ENCODE results near the gene LILRA1.

The LILRA1 gene

DNA sequence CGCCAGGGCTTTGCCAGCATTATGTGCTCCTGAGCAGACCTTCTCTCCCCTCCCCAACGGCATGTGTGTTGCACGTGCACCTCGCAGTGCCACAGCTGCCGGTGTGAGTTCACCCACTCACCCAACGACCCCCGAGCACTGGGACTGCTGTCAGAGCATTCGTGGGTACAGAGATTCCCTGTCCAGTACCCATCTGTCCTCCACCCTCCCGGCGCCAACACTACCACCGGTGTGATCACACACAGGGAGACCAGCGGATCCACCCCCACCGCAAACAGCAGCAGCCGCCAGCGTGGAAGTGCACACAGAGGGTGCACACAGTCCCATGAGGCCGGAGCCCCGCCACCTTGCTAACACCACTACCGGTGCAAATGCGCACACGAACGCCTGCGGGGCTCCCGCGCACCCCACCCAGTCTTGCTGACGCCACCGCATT is 15.9 kb downstream of the LILRA1 start:
- H3K4me1 ChIP-seq (ENCODE audit: insufficient read depth, low read length, severe bottlenecking), result no peaks in the 10 kb centered on the region

GRCh38 chr19:54612428-54612827 is 19.0 kb downstream of the LILRA1 start:
- H3K4me3 ChIP-seq (ENCODE audit: low read depth, low read length, poor library complexity, severe bottlenecking), result no peak overlapping the region
- H3K4me1 ChIP-seq (ENCODE audit: insufficient read depth, low read length, severe bottlenecking), result no peaks in the 10 kb centered on the region
- H3K79me2 ChIP-seq (ENCODE audit: insufficient read depth, low read length), result no peaks in the 10 kb centered on the region
- no peaks in the 10 kb centered on the region for H3K36me3 ChIP-seq (ENCODE audit: insufficient read depth, low read length)
- no peaks in the 10 kb centered on the region for H4K20me1 ChIP-seq (ENCODE audit: insufficient read depth, low read length)
- no peak overlapping the region for H3K27ac ChIP-seq (ENCODE audit: low read depth, low read length, poor library complexity, severe bottlenecking)
- H3K9me3 ChIP-seq (ENCODE audit: low read length), result no peaks in the 10 kb centered on the region
- TF ChIP-seq EZH2 (IDR thresholded peaks at IDR 0.05; ENCODE audit: borderline replicate concordance, low read length) (no peak), CTCF (IDR thresholded peaks at IDR 0.05; ENCODE audit: low read length) (no peak)
- no peak overlapping the region for H3K4me2 ChIP-seq (ENCODE audit: low read length)
- no peaks in the 10 kb centered on the region for H3F3A ChIP-seq (ENCODE audit: insufficient read depth, low read length)
- H3K9ac ChIP-seq (ENCODE audit: low read length), result no peak overlapping the region
- H3K27me3 ChIP-seq (ENCODE audit: insufficient read depth, low read length), result no peaks in the 10 kb centered on the region; the same call in 1 of the 2 replicates
- H3K9me2 ChIP-seq (ENCODE audit: low read depth, low read length), result no peaks in the 10 kb centered on the region
- no peak overlapping the region for H2AFZ ChIP-seq (ENCODE audit: low read length)

More for the DNA sequence above, 15.9 kb downstream of the LILRA1 start:
- no peak overlapping the region for H3K27ac ChIP-seq (ENCODE audit: low read depth, low read length, poor library complexity, severe bottlenecking)
- no peak overlapping the region for H3K4me2 ChIP-seq (ENCODE audit: low read length)
- no peaks in the 10 kb centered on the region; the same call in 1 of the 2 replicates for H3K36me3 ChIP-seq (ENCODE audit: insufficient read depth, low read length)
- H3K9me2 ChIP-seq (ENCODE audit: low read depth, low read length), result no peaks in the 10 kb centered on the region
- H3K79me2 ChIP-seq (ENCODE audit: insufficient read depth, low read length), result no peaks in the 10 kb centered on the region
- no peaks in the 10 kb centered on the region for H4K20me1 ChIP-seq (ENCODE audit: insufficient read depth, low read length)
- no peak overlapping the region for H2AFZ ChIP-seq (ENCODE audit: low read length)
- no peaks in the 10 kb centered on the region for H3K27me3 ChIP-seq (ENCODE audit: insufficient read depth, low read length)
- H3K9ac ChIP-seq (ENCODE audit: low read length), result no peak overlapping the region
- H3F3A ChIP-seq (ENCODE audit: insufficient read depth, low read length), result no peaks in the 10 kb centered on the region
- H3K9me3 ChIP-seq (ENCODE audit: low read length), result 0 out of 2 replicates have a peak, but pooled peaks cover 4% of the 10 kb centered on the region
- H3K4me3 ChIP-seq (ENCODE audit: low read depth, low read length, poor library complexity, severe bottlenecking), result no peak overlapping the region
- TF ChIP-seq EZH2 (IDR thresholded peaks at IDR 0.05; ENCODE audit: borderline replicate concordance, low read length) (no peak), CTCF (IDR thresholded peaks at IDR 0.05; ENCODE audit: low read length) (no peak)

- TF ChIP-seq EZH2 (IDR thresholded peaks at IDR 0.05; ENCODE audit: borderline replicate concordance, low read length) (no peak), CTCF (IDR thresholded peaks at IDR 0.05; ENCODE audit: low read length) (no peak)
- H3K9ac ChIP-seq (ENCODE audit: low read length), result no peak overlapping the region
- H3K27me3 ChIP-seq (ENCODE audit: insufficient read depth, low read length), result no peaks in the 10 kb centered on the region; the same call in 1 of the 2 replicates
- H3K9me2 ChIP-seq (ENCODE audit: low read depth, low read length), result no peaks in the 10 kb centered on the region
- H3K79me2 ChIP-seq (ENCODE audit: insufficient read depth, low read length), result no peaks in the 10 kb centered on the region
- H3K4me3 ChIP-seq (ENCODE audit: low read depth, low read length, poor library complexity, severe bottlenecking), result no peak overlapping the region
- H3K4me1 ChIP-seq (ENCODE audit: insufficient read depth, low read length, severe bottlenecking), result no peaks in the 10 kb centered on the region
- no peaks in the 10 kb centered on the region for H3F3A ChIP-seq (ENCODE audit: insufficient read depth, low read length)
- no peaks in the 10 kb centered on the region for H4K20me1 ChIP-seq (ENCODE audit: insufficient read depth, low read length)
- H3K36me3 ChIP-seq (ENCODE audit: insufficient read depth, low read length), result no peaks in the 10 kb centered on the region
- no peak overlapping the region for H3K4me2 ChIP-seq (ENCODE audit: low read length)
- no peaks in the 10 kb centered on the region for H3K9me3 ChIP-seq (ENCODE audit: low read length)
- H3K27ac ChIP-seq (ENCODE audit: low read depth, low read length, poor library complexity, severe bottlenecking), result no peak overlapping the region
- H2AFZ ChIP-seq (ENCODE audit: low read length), result no peak overlapping the region
These were observed 21.3 kb downstream of the LILRA1 start for GRCh38 chr19:54614726-54615125.
